Measurements from ENCODE around the gene COL5A2. TPM values are rescaled to one million over a fixed set of nuclear protein-coding genes. Genes with fewer than 3 reads are reported as not detected.
A peak's percentile ranks its signal among the peaks of the same experiment; 100 is the strongest.

Gene COL5A2
- total and polyA plus RNA-seq, 2 donors (not counting 3 experiments of a cell fraction or from before 2014, with no cell fraction given), result 47.4 to 123 TPM

DNA sequence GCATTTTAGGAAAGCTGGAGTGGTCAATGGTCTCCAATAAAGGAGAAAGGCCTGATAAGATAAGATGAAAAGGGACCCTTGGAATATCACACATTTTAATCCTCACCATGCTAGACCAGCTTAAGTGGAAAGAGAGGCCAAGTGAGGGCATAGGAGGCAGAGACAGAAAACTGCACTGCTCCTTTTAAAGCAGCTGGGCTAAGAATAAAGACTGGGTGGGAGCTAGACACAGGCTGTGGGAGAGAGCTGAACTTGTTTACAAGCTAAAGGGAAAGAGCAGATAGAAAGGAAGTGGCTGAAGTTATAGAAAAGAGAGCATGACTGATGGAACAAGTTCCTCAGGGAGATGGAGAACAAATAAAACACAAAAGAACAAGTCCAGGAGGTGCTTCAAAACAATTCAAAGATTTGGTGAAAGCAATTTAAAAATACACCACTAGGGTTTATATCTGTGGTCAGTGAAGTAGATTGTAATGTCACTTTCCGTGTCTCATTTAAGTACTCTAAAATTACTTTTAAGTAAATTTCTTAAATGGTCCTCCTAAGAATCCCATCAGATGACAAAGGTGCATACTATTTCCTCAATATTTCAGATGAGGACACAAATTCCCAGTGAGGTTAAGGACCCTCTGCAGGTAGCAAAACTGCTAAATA is 7.5 kb downstream of the COL5A2 start:
- intact Hi-C loops (cut with micrococcal nuclease), result no loop called here
- POLR2A ChIA-PET, result no interaction called here
- H3K4me3 ChIP-seq (replicated peaks in 1 of 3; ENCODE audit: insufficient read depth in 1 of 3, low read depth in 1 of 3, low read length in 3 of 3), result no peak overlapping the region

More for the DNA sequence above, 7.5 kb downstream of the COL5A2 start:
- Histone ChIP-seq H3K4me2 (ENCODE audit: insufficient read depth, low read length) (no peak overlapping the region), H3K9me3 (replicated peaks; ENCODE audit: control insufficient read depth, insufficient read depth, low read length) (no peaks in the 10 kb centered on the region), H2AFZ (ENCODE audit: low read depth, low read length) (no peak overlapping the region), H3K27ac (ENCODE audit: insufficient read depth, low read depth, low read length) (no peak overlapping the region), H3K27me3 (ENCODE audit: control insufficient read depth in 2 of 2, insufficient read depth in 2 of 2, low read length in 2 of 2) (no peaks in the 10 kb centered on the region), H3K79me2 (ENCODE audit: control insufficient read depth, insufficient read depth, low read length) (peaks cover 52% of the 10 kb centered on the region), H3K4me1 (ENCODE audit: control insufficient read depth, extremely low read depth, insufficient read depth, low read length) (peaks cover 1% of the 10 kb centered on the region), H3K9me1 (replicated peaks; ENCODE audit: control insufficient read depth, extremely low read depth, insufficient read depth, low read length) (no peaks in the 10 kb centered on the region), H3K36me3 (ENCODE audit: control insufficient read depth in 2 of 2, extremely low read depth in 1 of 2, insufficient read depth in 2 of 2, low read length in 2 of 2) (no peaks in the 10 kb centered on the region), H4K20me1 (replicated peaks; ENCODE audit: control insufficient read depth, extremely low read depth, insufficient read depth, low read length) (peaks cover 2% of the 10 kb centered on the region), H3K9ac (replicated peaks; ENCODE audit: extremely low read depth, insufficient read depth, low read length) (no peak overlapping the region)
- BruUV-seq (replicated peaks), result no TSS peak
- CTCF ChIA-PET, result interaction anchor here (0.7 to 3.7 kb wide), 5 partner anchors 8 to 647 kb away, joined by 3 to 14 read pairs (median 4); no protein-coding TSS in a partner anchor
- dilution Hi-C loops (cut with MboI; ENCODE audit: extremely low pct_ligation_motif_present, low sequenced_read_pairs), result no loop called here
- FAIRE-seq (no peak), DNase-seq (ENCODE audit: low read depth, low spot score) (peak; percentile 51)
- TF ChIP-seq, protein P1, sequence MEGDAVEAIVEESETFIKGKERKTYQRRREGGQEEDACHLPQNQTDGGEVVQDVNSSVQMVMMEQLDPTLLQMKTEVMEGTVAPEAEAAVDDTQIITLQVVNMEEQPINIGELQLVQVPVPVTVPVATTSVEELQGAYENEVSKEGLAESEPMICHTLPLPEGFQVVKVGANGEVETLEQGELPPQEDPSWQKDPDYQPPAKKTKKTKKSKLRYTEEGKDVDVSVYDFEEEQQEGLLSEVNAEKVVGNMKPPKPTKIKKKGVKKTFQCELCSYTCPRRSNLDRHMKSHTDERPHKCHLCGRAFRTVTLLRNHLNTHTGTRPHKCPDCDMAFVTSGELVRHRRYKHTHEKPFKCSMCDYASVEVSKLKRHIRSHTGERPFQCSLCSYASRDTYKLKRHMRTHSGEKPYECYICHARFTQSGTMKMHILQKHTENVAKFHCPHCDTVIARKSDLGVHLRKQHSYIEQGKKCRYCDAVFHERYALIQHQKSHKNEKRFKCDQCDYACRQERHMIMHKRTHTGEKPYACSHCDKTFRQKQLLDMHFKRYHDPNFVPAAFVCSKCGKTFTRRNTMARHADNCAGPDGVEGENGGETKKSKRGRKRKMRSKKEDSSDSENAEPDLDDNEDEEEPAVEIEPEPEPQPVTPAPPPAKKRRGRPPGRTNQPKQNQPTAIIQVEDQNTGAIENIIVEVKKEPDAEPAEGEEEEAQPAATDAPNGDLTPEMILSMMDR (IDR thresholded peaks at IDR 0.05; ENCODE audit: extremely low read depth in 1 of 2, insufficient read depth in 1 of 2, low read depth in 1 of 2, low read length in 2 of 2), result no peak
- TF ChIP-seq POLR2AphosphoS5 (IDR thresholded peaks at IDR 0.05; ENCODE audit: insufficient read depth, low read depth, low read length) (no peak), MYC (IDR thresholded peaks at IDR 0.05; ENCODE audit: low read depth, low read length) (no peak), JUN (IDR thresholded peaks at IDR 0.05; ENCODE audit: borderline replicate concordance, insufficient read depth, insufficient read length, low read depth) (no peak), EZH2 (IDR thresholded peaks at IDR 0.05; ENCODE audit: borderline replicate concordance, low read depth, low read length, severe bottlenecking) (no peak), GATA2 (IDR thresholded peaks at IDR 0.05; ENCODE audit: insufficient read depth, insufficient read length, low read depth, low read length) (no peak), FOS (IDR thresholded peaks at IDR 0.05; ENCODE audit: borderline replicate concordance, insufficient read depth, low read length) (no peak), POLR2A (IDR thresholded peaks at IDR 0.05; ENCODE audit: low read depth, low read length) (no peak)
- TF ChIP-seq, protein P2, sequence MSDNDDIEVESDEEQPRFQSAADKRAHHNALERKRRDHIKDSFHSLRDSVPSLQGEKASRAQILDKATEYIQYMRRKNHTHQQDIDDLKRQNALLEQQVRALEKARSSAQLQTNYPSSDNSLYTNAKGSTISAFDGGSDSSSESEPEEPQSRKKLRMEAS (IDR thresholded peaks at IDR 0.05; ENCODE audit: insufficient read depth, insufficient read length), result no peak

Data from endothelial cell of umbilical vein (primary cell).